Ovary (tissue), 9 donors: Measurements from ENCODE around the gene SLC26A1. TPM values are rescaled to one million over a fixed set of nuclear protein-coding genes. Genes with fewer than 3 reads are reported as not detected.

Source experiments
- DNase-seq, 5 donors: peaks; one replicate each; pipeline ENCODE4 v3.0.0-alpha.2; 2019 to 2020
- H3K27ac ChIP-seq, 2 donors: fragments of 200-600 bp; one replicate each; pipeline versions ENCODE4 v1.5.1 to v1.8.0; 2019 to 2022
- H3K27me3 ChIP-seq: fragments of 200-600 bp; one replicate; pipeline ENCODE4 v1.8.0; 2022
- H3K36me3 ChIP-seq: fragments of 200-600 bp; sonication (generic); one replicate; pipeline ENCODE4 v1.5.1; 2019
- H3K4me1 ChIP-seq: one replicate; pipeline ENCODE4 v1.8.1; 2013; ENCODE audit warnings: mild to moderate bottlenecking, moderate library complexity; ENCODE audit not compliant: insufficient read depth
- H3K4me3 ChIP-seq: fragments of 200-600 bp; sonication (generic); one replicate; pipeline ENCODE4 v1.5.1; 2017
- H3K9me3 ChIP-seq, 2 donors: fragments of 200-600 bp in 1 of 2; sonication (generic) in 1 of 2; one replicate each; pipeline versions ENCODE4 v1.5.1 to v1.8.1; 2013 to 2019; ENCODE audit warnings: mild to moderate bottlenecking in 1 of 2, moderate library complexity in 1 of 2
- EP300 ChIP-seq: sonication (generic); formaldehyde crosslinking; IDR thresholded peaks from one replicate; pipeline ENCODE4 v1.6.1; 2017; ENCODE audit warnings: antibody characterized with exemption
- POLR2A ChIP-seq: fragments of 450-650 bp; IDR thresholded peaks from one replicate; pipeline ENCODE4 v1.6.1; 2017; ENCODE audit warnings: antibody characterized with exemption, mild to moderate bottlenecking, moderate library complexity
- WGBS, 3 donors: extraction: QIAGEN DNeasy Blood & Tissue Kit in 1 of 3; methylation state at CpG; one replicate each; pipeline versions ENCODE4 v1.1.5 to v1.1.7; 2013 to 2017; 5-methylcytosine and 5-hydroxymethylcytosine counted together
- intact Hi-C, 4 donors: fragments of 100-400 bp; cut with DNase I; formaldehyde crosslinking; loops; one replicate each; pipeline versions ENCODE4 v1.11.0 to v1.15.1; 2022 to 2023
- polyA plus RNA-seq, 2 donors: library from polyadenylated mRNA; stranded (reverse); fragments of 200-250 nt in 1 of 2; fragments of 350-450 nt in 1 of 2; fragmentation: Illumina TruSeq in 1 of 2; extraction: RNeasy Lipid Tissue Mini Kit (QIAGEN cat#74804) in 1 of 2; gene quantifications; one replicate each; pipeline ENCODE4 v1.2.3, GENCODE V29; 2013 to 2014
- total RNA-seq, 7 donors: library from RNA; depleted of rRNA in 2 of 7; stranded (reverse); fragments of >200 nt in 2 of 7; fragmentation: NEBNext Ultra II Directional in 3 of 7; extraction: Animal tissue kit (Norgen Biotek cat#: 25700) in 3 of 7; gene quantifications; one replicate each; pipeline versions ENCODE4 v1.1.0 to v1.2.4, GENCODE V29; 2016 to 2023
- TF ChIP-seq, protein P1 (sequence below), 3 donors: fragments of 450-650 bp in 2 of 3; fragments of 200-600 bp in 1 of 3; IDR thresholded peaks; one replicate each; pipeline versions ENCODE4 v1.5.1 to v1.8.0; 2016 to 2022; ENCODE audit warnings: antibody characterized with exemption in 3 of 3, mild to moderate bottlenecking in 1 of 3
- donor health status: DM: no; HTN: no; CAD: no; lungs with moderate emphysema.
- donor health status: DM: no; HTN: no; CAD: no.
- donor health status: Bipolar disorder and iron deficiency.
- donor health status: DM: yes; HTN: yes; CAD: no.
- donor health status: DM: no; HTN: no; CAD: no.
- donor health status: DM: yes; HTN: yes; CAD: no.

SLC26A1 gene
- total and polyA plus RNA-seq, 9 donors = 0.10 to 1.1 (median 0.25) TPM; not detected in 1

DNA sequence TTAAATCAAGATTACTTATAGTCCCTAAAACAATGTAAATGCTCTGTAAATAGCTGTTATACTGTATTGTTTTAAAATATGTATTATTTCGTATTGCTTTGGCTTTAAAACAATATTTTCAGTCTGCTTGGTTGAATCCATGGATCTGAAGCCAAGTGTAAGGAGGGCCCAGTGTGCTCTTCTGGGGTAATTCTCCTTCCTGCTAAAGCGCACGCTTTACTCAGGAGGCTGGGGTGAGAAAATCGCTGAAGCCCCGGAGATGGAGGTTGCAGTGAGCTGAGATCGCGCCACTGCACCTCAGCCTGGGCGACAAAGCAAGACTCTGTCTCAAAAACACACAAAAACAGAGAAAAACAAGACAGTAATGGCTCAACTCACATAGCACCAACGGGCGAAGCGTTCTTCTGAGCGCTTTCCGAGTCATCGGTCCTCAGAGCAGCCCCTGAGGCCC, 6.8 kb downstream of the SLC26A1 start:
- Histone ChIP-seq H3K27ac (peak overlapping the region in 1 of 2 donors; percentile 52), H3K4me1 (peaks cover 14% of the 10 kb centered on the region), H3K9me3 (no peaks in the 10 kb centered on the region), H3K36me3 (no peaks in the 10 kb centered on the region), H3K4me3 (peak overlapping the region; percentile 68), H3K27me3 (no peaks in the 10 kb centered on the region)
- TF ChIP-seq, protein P1, sequence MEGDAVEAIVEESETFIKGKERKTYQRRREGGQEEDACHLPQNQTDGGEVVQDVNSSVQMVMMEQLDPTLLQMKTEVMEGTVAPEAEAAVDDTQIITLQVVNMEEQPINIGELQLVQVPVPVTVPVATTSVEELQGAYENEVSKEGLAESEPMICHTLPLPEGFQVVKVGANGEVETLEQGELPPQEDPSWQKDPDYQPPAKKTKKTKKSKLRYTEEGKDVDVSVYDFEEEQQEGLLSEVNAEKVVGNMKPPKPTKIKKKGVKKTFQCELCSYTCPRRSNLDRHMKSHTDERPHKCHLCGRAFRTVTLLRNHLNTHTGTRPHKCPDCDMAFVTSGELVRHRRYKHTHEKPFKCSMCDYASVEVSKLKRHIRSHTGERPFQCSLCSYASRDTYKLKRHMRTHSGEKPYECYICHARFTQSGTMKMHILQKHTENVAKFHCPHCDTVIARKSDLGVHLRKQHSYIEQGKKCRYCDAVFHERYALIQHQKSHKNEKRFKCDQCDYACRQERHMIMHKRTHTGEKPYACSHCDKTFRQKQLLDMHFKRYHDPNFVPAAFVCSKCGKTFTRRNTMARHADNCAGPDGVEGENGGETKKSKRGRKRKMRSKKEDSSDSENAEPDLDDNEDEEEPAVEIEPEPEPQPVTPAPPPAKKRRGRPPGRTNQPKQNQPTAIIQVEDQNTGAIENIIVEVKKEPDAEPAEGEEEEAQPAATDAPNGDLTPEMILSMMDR (IDR thresholded peaks at IDR 0.05) = no peak
- TF ChIP-seq POLR2A (no peak), EP300 (no peak)
- no peak for DNase-seq
- 1 to 2% (median 1%) methylated on average over 14 of the region's 14 CpGs for WGBS, 3 donors
- intact Hi-C loops = loop anchor here in 3 of 4 donors (5.0 to 10.0 kb wide), 3 partner anchors 242 to 252 kb away; no protein-coding TSS in a partner anchor

GRCh38 chr4:985123-985830, 7.9 kb downstream of the SLC26A1 start:
- 73 to 76% (median 75%) methylated on average over 23 of the region's 23 CpGs for whole genome bisulfite sequencing, 3 donors

GRCh38 chr4:984336-985054, 8.7 kb downstream of the SLC26A1 start:
- intact Hi-C loops = loop anchor here in 3 of 4 donors (5.0 to 10.0 kb wide), 3 partner anchors 240 to 250 kb away; no protein-coding TSS in a partner anchor
- H3K4me1 ChIP-seq = peaks cover 14% of the 10 kb centered on the region
- H3K27me3 ChIP-seq = no peaks in the 10 kb centered on the region
- TF ChIP-seq EP300 = no peak
- no peak overlapping the region for H3K27ac ChIP-seq
- no peak overlapping the region for H3K4me3 ChIP-seq
- H3K36me3 ChIP-seq = no peaks in the 10 kb centered on the region
- no peak for DNase-seq
- H3K9me3 ChIP-seq = no peaks in the 10 kb centered on the region
- WGBS, 3 donors = 88 to 90% (median 89%) methylated on average over 15 of the region's 15 CpGs

More at GRCh38 chr4:985123-985830, 7.9 kb downstream of the SLC26A1 start:
- Histone ChIP-seq H3K36me3 (no peaks in the 10 kb centered on the region), H3K9me3 (no peaks in the 10 kb centered on the region), H3K27me3 (no peaks in the 10 kb centered on the region), H3K4me3 (no peak overlapping the region), H3K4me1 (peaks cover 14% of the 10 kb centered on the region), H3K27ac (no peak overlapping the region)
- TF ChIP-seq, protein P1 (IDR thresholded peaks at IDR 0.05) = no peak
- TF ChIP-seq POLR2A (no peak), EP300 (no peak)
- intact Hi-C loops = loop anchor here in 3 of 4 donors (5.0 to 10.0 kb wide), 3 partner anchors 240 to 250 kb away; no protein-coding TSS in a partner anchor
- DNase-seq = no peak

GRCh38 chr4:982814-983213, 10.4 kb downstream of the SLC26A1 start:
- Histone ChIP-seq H3K9me3 (no peaks in the 10 kb centered on the region), H3K27ac (no peak overlapping the region), H3K4me3 (no peak overlapping the region), H3K27me3 (no peaks in the 10 kb centered on the region), H3K36me3 (no peaks in the 10 kb centered on the region), H3K4me1 (peaks cover 10% of the 10 kb centered on the region)
- TF ChIP-seq EP300 = no peak
- TF ChIP-seq, protein P1 (IDR thresholded peaks at IDR 0.05) = no peak
- TF ChIP-seq POLR2A = no peak
- DNase-seq = no peak
- intact Hi-C loops = loop anchor here in 2 of 4 donors (10.0 kb wide), 2 partner anchors 238 to 248 kb away; no protein-coding TSS in a partner anchor
- WGBS, 3 donors = 95 to 97% (median 96%) methylated on average over 15 of the region's 15 CpGs
